Thyroid gland (tissue), 4 donors: ENCODE data around the gene PDZRN3. TPM values are rescaled to one million over a fixed set of nuclear protein-coding genes. Genes with fewer than 3 reads are reported as not detected.

ENCODE experiments used
- DNase-seq, 2 donors: peaks; one replicate each; pipeline ENCODE4 v3.0.0-alpha.2; 2019
- H3K27ac ChIP-seq, 3 donors: fragments of 200-600 bp; sonication (generic); 1 replicate in 2 of 3; 2 replicates in 1 of 3; pipeline ENCODE4 v1.5.1; 2016 to 2019; ENCODE audit warnings: mild to moderate bottlenecking in 1 of 3, moderate library complexity in 1 of 3
- H3K27me3 ChIP-seq: fragments of 200-600 bp; sonication (generic); one replicate; pipeline ENCODE4 v1.5.1; 2019
- H3K36me3 ChIP-seq, 2 donors: fragments of 200-600 bp; sonication (generic); one replicate each; pipeline ENCODE4 v1.5.1; 2016 to 2019
- H3K4me1 ChIP-seq, 2 donors: fragments of 200-600 bp; sonication (generic); one replicate each; pipeline ENCODE4 v1.5.1; 2017 to 2019
- H3K4me3 ChIP-seq, 3 donors: fragments of 200-600 bp; sonication (generic); replicated peaks in 1 of 3; 1 replicate in 2 of 3; 2 replicates in 1 of 3; pipeline ENCODE4 v1.5.1; 2016; ENCODE audit warnings: mild to moderate bottlenecking in 1 of 3
- H3K9me3 ChIP-seq: fragments of 200-600 bp; sonication (generic); one replicate; pipeline ENCODE4 v1.5.1; 2017
- POLR2A ChIP-seq, 2 donors: fragments of 450-650 bp; IDR thresholded peaks; one replicate each; pipeline ENCODE4 v1.6.1; 2017; ENCODE audit warnings: antibody characterized with exemption in 2 of 2, mild to moderate bottlenecking in 2 of 2, moderate library complexity in 1 of 2
- WGBS, 2 donors: methylation state at CpG; one replicate each; pipeline ENCODE4 v1.1.5; 2017; 5-methylcytosine and 5-hydroxymethylcytosine counted together
- intact Hi-C: fragments of 100-400 bp; cut with DNase I; formaldehyde crosslinking; loops from one replicate; pipeline ENCODE4 v1.15.1; 2023
- total RNA-seq, 4 donors: library from RNA; depleted of rRNA; stranded (reverse); fragments of >200 nt; gene quantifications; one replicate each; pipeline ENCODE4 v1.2.3, GENCODE V29; 2016
- TF ChIP-seq, protein P1 (sequence below), 6 experiments: fragments of 200-600 bp in 3 of 6; fragments of 450-650 bp in 3 of 6; sonication (generic) in 3 of 6; IDR thresholded peaks; one replicate each; pipeline ENCODE4 v1.5.1; 2016 to 2019; ENCODE audit warnings: antibody characterized with exemption in 6 of 6, mild to moderate bottlenecking in 2 of 6, inconsistent platforms in 1 of 6, moderate library complexity in 1 of 6

Gene PDZRN3
- total RNA-seq, 4 donors from 2014 or later: 4.4 to 8.3 (median 6.0) TPM

DNA sequence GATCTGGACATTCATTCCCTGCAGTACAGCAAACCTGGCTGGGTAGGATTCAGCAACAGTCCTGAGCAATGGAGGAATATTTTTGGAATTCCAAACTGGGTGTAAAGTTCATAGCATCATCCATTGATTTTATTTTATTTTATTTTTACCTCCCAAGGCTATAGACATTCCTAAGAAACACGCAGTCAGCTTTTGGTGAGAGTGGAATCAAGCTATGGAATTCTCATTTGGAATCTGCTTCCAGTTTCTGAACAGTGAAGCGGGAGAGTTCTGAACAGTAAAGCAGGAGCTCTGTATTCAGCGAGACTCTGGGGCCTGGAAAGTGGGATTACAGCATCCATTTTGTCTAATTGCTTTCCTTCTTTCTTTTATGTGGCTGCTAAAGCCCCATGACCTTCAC lies 1.4 kb upstream of the PDZRN3 start:
- Histone ChIP-seq H3K27me3 (no peaks in the 10 kb centered on the region), H3K4me3 (no peak overlapping the region), H3K9me3 (no peaks in the 10 kb centered on the region), H3K27ac (no peak overlapping the region), H3K36me3 (no peaks in the 10 kb centered on the region), H3K4me1 (peaks cover 0 to 11% of the 10 kb centered on the region in 2 donors)
- intact Hi-C loops: no loop called here
- TF ChIP-seq POLR2A (IDR thresholded peaks at IDR 0.05): no peak
- TF ChIP-seq, protein P1, sequence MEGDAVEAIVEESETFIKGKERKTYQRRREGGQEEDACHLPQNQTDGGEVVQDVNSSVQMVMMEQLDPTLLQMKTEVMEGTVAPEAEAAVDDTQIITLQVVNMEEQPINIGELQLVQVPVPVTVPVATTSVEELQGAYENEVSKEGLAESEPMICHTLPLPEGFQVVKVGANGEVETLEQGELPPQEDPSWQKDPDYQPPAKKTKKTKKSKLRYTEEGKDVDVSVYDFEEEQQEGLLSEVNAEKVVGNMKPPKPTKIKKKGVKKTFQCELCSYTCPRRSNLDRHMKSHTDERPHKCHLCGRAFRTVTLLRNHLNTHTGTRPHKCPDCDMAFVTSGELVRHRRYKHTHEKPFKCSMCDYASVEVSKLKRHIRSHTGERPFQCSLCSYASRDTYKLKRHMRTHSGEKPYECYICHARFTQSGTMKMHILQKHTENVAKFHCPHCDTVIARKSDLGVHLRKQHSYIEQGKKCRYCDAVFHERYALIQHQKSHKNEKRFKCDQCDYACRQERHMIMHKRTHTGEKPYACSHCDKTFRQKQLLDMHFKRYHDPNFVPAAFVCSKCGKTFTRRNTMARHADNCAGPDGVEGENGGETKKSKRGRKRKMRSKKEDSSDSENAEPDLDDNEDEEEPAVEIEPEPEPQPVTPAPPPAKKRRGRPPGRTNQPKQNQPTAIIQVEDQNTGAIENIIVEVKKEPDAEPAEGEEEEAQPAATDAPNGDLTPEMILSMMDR (IDR thresholded peaks at IDR 0.05): no peak
- DNase-seq: no peak
- WGBS, 2 donors: 88 to 89% methylated on average over 3 of the region's 3 CpGs

DNA sequence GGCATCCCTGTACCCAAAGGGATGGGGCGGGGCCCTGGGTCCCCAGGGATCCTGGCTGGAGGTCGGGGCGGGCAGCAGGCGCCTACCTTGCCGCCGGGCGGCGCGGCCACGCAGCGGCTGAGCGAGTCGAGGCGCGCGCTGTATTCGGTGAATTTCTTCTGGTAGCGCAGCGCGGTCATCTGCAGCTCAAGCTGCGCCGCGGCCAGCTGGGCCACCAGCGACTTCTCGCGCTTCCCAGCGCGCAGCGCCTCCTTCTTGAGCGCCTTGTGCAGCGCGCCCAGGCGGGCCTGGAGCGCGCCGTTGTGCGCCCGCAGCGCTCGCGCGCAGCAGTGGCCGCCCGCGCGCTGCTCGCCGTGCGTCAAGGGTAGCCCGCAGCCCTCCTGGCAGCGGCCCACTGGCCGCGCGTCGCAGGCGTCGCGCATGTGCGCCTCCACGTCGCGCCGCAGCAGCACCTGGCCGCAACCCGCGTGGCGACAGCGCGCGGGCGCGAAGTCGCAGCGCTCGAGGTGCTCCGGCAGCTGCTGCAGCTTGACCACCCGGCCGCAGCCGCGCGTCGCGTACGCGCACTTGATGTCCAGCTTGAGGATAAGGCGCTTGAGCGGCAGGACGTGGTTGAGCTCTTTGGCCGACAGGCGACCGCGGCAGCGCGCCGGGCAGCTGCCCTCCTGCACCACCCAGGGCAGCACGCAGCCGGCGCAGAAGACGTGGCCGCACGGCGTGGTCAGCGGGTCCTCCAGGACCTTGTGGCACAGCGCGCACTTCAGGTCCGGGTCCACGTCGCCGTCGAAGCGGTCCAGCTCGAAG lies 522 bp downstream of the PDZRN3 start:
- 0 to 9% methylated on average over 6 to 8 of the region's 112 CpGs for WGBS, 2 donors
- H3K27me3 ChIP-seq: no peaks in the 10 kb centered on the region
- no peaks in the 10 kb centered on the region for H3K9me3 ChIP-seq
- DNase-seq: no peak
- intact Hi-C loops: no loop called here
- H3K27ac ChIP-seq: peak overlapping the region in 1 of 3 donors; percentile 49
- peak overlapping the region in 2 of 3 donors; percentile 9 to 38 for H3K4me3 ChIP-seq
- H3K4me1 ChIP-seq: peaks cover 0 to 11% of the 10 kb centered on the region in 2 donors
- TF ChIP-seq POLR2A (IDR thresholded peaks at IDR 0.05): no peak
- TF ChIP-seq, protein P1 (IDR thresholded peaks at IDR 0.05): no peak
- H3K36me3 ChIP-seq: no peaks in the 10 kb centered on the region

- 56 to 61% methylated on average over 4 of the region's 4 CpGs for WGBS, 2 donors
- DNase-seq: no peak
- no peaks in the 10 kb centered on the region for H3K27me3 ChIP-seq
- H3K36me3 ChIP-seq: no peaks in the 10 kb centered on the region
- no peaks in the 10 kb centered on the region for H3K9me3 ChIP-seq
- TF ChIP-seq POLR2A (IDR thresholded peaks at IDR 0.05): no peak
- TF ChIP-seq, protein P1 (IDR thresholded peaks at IDR 0.05): no peak
- peaks cover 0 to 11% of the 10 kb centered on the region in 2 donors for H3K4me1 ChIP-seq
- H3K27ac ChIP-seq: no peak overlapping the region
- peak overlapping the region in 1 of 3 donors; percentile 38 for H3K4me3 ChIP-seq
- intact Hi-C loops: no loop called here
Measured at GRCh38 chr3:73623346-73623745, 1.4 kb downstream of the PDZRN3 start.

- TF ChIP-seq POLR2A (IDR thresholded peaks at IDR 0.05): no peak
- TF ChIP-seq, protein P1 (IDR thresholded peaks at IDR 0.05): no peak
- intact Hi-C loops: no loop called here
- Histone ChIP-seq H3K27ac (no peak overlapping the region), H3K4me3 (no peak overlapping the region), H3K27me3 (no peaks in the 10 kb centered on the region), H3K36me3 (no peaks in the 10 kb centered on the region), H3K9me3 (no peaks in the 10 kb centered on the region), H3K4me1 (peaks cover 0 to 11% of the 10 kb centered on the region in 2 donors)
- 46 to 49% methylated on average over 10 of the region's 10 CpGs for WGBS, 2 donors
- DNase-seq: no peak
Measured at GRCh38 chr3:73622091-73622805, 2.5 kb downstream of the PDZRN3 start.

GRCh38 chr3:73621388-73621787 lies 3.4 kb downstream of the PDZRN3 start:
- no peaks in the 10 kb centered on the region for H3K36me3 ChIP-seq
- DNase-seq: no peak
- intact Hi-C loops: no loop called here
- TF ChIP-seq POLR2A (IDR thresholded peaks at IDR 0.05): no peak
- TF ChIP-seq, protein P1 (IDR thresholded peaks at IDR 0.05): no peak
- no peak overlapping the region for H3K27ac ChIP-seq
- H3K4me3 ChIP-seq: no peak overlapping the region
- 48 to 56% methylated on average over 4 of the region's 4 CpGs for WGBS, 2 donors
- no peaks in the 10 kb centered on the region for H3K27me3 ChIP-seq
- H3K9me3 ChIP-seq: no peaks in the 10 kb centered on the region
- H3K4me1 ChIP-seq: peaks cover 0 to 11% of the 10 kb centered on the region in 2 donors
